Renal cortical epithelial cell (primary cell): Measurements from ENCODE around the gene RYR1. TPM values are rescaled to one million over a fixed set of nuclear protein-coding genes. Genes with fewer than 3 reads are reported as not detected.

Source experiments
- DNase-seq: peaks from one replicate; pipeline ENCODE4 v3.0.0-alpha.2; 2011; ENCODE audit warnings: low read depth
- total RNA-seq: library from RNA; depleted of rRNA; stranded (reverse); fragments of >200 nt; gene quantifications from 2 replicates; pipeline ENCODE4 v1.2.3, GENCODE V29; 2014

Gene RYR1
- 0.10 TPM in 1 of 2 replicates, not detected in the other for total RNA-seq

DNA sequence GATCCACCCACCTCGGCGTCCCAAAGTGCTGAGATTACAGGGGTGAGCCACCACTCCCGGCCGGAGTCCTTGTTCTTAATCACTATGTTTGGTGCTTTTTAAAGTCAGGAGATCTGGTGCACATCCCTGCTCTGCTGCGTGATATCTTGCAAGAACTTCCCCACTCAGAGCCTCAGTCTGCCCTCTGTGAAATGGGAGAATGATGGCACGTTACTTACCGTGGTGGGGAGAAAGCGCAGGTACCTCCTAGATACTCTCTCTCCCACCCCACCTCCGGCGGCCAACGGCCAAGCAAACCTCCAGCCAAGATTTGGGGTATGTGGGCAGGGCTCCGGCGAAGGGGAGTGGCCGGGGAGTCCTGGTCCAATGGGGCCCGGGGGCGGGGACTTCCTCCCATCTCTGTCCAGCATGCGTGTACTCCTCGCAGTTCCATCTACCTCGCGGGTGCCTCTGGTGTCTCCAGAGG, at the start of gene RYR1:
RYR1 (plus strand) TSS at position 424 of the 466 bp plus-strand sequence. CDS start 139 bp downstream, outside the sequence.
- no peak for DNase-seq

DNA sequence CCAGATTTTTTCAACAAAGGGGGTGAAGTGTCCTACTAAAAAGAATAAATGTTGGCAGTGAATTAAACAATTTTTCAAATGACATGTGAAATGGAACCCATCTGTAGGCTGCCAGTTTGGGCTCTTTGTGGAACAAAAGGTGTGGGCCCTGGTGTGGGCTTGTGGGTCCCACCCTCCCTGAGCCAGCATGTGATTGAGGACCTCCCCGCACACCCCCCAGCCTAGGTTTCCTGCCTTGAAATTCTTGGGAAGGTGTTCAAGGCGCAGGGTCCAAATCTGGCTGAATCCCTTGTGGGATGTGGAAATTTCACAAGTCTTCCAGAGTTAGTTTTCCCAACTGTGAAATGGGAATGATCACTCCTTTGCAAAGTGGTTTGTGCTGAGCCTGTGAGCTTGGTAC, 49.7 kb upstream of the RYR1 start:
- no peak for DNase-seq

DNA sequence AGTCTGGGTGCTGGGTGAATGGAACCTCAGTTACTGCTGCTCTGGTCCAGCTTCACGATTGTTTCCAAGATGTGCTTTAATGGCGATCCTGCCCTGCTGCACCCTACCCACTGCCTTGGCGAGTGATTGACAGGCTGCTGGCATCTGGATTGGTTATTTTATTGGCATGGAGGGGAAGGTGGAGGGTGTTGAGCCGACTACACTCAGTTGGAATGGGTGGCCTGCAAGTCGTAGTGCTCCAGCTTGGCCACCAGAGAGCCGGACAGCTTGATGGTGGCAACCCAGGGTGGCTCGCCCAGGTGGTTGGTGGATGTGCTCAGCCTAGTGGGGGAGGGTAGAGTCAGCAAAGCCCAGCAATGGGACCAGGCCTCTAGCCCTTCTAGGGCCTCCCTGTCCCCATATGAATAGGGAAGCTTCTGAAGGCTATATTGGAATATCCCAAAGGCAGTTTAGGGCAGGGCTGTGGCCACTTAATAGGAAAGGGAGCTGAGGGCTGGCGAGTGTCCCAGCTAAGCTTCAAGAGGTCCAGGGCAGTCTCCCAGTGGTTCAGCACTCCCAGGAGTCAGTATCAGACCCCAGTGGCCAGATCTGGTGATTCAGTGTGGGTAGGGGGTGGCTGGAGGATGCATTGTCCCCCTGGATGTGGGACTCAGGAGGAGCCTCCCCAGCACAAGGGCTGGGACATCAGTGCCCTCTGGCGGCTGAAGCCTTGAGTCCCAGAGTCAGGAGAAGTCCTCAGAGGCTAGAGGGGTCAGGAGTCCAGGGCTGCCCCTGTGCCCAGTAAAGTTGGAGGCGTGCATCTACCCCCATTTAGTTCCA, 49.1 kb upstream of the RYR1 start:
- DNase-seq = no peak

DNA sequence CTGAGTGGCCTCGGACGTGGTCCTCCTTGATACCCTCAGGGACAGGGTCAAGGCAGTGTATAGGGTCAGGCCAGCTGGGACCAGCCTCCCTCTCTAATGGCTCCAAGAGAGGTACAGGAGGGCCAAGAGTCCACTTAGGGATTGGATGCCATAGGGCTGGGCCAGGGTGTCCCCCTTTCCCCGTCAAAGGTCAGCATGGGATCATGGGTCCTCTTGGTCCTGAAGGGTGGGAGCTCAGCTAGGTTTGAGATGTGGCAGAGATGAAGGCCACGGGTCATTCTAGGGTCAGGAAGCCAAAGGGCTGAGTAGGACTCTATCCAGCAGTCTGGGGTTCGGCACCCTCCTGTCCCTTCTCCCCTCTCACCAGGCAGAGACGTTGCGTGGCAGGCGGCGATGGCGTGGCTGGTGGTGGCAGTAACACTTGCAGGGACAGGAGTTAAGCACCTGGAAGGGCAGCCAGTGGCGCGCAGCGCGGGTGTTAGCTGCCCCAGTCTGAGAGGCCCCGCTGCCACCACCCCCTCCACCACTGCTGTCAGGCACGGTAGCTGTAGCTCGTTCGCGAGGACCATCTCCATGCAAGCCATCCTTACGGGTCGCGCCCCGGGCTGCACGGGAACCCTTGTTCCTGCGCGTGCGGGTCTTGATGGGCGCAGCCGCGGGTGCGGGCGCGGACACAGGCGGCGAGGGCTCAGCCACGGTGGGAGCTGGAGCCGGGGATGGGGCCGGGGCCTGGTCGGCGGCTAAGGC, 48.3 kb upstream of the RYR1 start:
- DNase-seq = no peak

DNA sequence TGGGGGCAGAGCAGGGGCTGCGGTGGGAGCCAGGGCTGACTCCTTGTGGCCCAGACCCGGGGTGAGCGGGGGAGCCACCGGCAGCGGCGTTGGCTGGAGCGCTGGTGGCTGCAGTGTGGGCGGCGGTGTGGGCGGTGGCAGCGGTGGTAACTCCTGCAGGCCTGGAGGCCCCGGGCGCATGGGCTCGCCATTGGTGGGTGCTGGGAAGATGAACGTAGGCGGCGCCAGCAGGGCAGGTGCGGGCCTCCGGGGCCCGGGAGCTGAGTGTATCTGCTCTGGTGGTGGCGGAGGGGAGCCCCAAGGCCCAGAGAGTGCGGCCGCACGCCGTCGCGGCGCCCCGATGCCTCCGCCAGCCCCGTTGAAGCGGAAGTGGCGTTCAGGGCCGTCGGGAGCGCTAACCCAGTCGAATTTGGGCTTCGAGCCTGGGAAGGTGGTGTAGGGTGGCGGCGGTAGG, 47.7 kb upstream of the RYR1 start:
- no peak for DNase-seq

DNA sequence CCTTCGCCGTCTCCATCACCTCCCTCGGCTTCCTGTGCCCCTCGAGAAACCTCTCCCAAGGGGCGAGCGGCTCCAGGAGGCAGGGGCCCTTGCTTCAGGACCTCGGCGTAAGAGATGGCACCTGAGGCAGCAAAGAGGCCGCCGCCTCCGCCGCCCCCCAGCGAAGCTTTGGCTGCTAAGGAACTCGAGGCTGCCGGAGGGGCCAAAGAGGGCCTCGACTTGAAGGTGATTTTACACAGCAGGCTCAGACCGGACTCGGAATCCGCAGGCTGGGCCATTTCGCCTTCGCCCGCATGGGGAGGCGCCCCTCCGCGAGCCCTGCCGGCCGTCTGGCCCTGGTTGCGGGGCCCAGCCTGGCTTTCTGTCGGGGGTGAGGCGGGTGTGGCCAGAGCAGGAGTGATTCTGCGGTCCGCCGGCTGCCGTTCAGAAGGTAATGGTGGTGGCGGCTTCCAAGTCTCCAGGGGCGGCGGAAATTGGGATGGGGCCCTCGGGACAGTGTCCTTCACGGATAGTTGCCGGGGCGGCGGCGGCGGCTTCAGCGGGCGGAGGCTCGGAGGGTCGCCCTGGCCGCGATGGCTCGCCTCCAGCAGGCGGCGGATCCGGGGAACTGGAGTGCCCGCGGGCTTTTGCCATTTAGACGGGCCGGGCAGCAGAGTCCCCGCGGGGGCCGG, 47.1 kb upstream of the RYR1 start:
- no peak for DNase-seq

DNA sequence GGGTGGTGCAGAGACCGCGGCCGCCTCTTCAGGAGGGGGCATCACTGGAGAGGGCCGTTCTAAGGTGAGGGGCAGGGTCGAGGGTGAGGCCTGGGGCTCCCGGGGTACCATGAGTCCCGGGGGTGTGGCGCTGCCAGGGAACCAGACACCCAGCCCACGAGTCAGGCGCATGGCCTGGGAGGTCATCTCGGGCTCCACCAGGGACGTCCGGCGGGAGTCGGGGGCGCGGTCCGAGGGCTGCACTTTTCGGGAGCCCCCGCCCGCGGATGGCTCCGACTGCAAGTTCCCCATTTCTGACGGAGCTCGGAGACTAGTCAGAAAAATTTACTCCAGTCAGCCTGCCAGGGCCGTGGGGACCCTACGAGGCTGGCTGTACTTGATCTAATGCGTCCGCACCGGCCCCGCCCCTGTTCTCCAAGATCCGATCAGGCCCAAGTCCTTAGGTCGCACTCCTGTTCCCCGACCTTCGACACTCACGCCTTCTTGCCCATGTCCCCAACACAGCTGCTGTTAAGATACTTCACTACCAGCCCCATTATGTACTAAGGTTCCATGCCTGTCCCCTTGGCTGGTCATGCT, 46.4 kb upstream of the RYR1 start:
- no peak for DNase-seq

DNA sequence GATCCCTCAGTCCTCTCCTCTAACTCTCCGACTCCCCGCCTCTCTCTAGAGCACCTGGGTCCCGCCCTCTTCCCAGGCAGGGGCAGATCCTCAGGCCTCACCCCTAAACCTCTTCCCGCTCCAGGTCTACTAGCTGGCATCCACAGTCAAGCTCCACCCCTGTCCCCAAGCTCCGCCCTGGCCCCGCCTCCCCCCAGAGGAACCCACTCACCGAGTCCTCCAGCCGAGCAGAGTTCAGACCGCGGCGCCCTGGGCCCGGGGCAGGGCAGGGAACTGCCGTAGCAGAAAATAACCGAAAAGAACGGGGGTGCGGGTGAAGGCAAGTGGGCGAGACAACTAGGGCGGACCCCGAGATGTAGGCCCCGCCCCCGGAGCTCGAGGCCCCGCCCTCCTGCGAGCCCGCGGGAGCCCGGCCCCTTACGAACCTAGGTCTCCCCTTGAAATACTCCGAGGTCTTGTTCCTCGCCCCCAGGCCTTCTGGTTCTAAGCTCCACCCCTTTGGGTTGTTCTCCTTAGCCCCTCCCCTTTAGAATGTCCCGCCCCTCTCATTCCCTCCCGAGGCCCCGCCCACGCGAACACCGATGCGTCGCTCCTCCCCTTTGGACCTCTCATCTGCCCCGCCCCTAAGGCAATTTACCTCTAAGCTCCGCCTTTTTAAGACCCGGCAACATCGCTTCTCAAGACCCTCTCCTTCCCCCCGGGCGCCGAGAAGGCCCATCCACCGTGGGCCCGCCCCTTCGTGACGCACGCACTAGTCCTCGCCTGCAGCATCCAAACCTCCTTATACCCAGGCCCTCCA, 45.7 kb upstream of the RYR1 start, which contains the start of gene GGN:
GGN (minus strand) TSS at position 485 of the 799 bp plus-strand sequence. CDS start 773 bp downstream, outside the sequence.
- DNase-seq = peak; percentile 92

DNA sequence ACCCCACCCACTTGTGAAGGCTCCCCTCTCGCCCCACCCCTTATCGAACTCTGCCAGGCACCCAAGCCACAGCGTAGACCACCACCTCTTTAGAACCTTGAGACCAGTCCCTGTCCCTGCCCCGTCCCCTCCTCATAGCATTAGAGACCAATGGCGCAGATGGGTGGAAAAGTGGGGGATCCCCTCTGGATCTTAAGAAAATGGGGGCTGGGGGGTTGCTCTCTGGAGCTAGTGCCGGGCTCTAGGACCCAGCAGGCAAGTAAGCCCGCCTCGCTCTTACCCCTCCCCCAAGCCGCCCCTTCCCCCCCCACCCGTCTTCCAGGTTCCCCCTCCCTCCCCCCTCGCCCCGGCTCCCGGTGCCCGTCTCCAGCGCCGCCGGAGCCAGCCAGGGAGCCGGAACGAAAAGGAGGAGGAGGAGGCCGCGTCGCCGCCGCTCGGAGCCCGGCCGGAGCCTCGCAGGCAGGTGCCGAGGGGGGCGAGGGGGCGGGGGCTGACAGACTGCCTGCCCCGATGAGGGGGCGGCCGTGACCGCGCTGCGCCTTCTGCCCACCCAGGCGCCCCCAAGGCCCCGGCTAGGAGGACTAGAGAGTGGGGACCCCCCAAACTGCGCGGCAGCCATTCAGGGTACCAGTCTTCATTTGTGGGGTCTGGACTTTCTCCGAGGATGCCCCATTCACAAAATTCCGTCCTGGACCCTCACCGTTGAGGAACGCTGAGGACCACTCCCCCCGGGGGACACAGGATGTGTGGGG, 45.0 kb upstream of the RYR1 start, which contains the start of gene SPRED3:
SPRED3 (plus strand) TSS at position 349 of the 752 bp plus-strand sequence. CDS start 1,606 bp downstream, outside the sequence.
- DNase-seq = no peak

DNA sequence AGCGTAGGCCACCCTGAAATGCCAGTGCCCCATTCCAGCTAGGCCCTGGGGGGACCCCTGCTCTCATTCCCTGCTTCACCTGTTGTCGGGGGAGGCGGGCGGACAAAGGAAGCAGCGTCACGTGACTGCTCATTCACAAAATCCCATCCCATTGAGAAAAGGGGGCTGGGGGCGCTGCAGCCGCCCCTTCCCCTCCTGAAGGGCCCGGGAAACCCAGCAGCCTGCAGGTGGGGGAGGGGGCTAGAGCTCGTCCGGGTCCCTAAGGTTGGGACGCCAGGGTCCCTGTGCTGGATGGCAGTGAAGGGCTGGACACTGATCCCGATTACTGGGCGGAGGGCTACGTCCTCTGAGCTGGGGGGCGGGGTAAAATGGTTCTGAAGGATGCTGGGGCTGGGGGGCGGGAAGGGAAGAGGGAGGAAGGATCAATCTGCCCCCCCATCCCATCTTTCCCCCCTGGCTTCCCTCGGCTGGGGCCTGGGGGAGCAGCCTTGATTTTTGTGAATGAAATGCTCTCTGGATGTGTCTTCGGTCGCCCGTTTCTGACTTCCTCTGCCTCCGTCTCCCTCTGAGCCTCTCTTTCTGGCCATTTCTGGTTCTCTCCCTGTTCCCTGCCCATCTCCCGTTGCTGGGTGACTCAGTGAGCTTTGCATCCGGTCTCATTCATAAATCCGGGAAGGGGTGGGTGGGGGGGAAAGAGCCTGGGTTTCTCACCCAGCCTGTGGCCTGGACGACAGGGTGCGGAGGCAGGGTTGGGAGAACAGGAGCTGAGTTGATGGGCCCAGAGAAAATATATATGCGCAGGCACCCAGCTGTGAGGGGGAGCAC, 44.2 kb upstream of the RYR1 start:
- DNase-seq = peak; percentile 75

DNA sequence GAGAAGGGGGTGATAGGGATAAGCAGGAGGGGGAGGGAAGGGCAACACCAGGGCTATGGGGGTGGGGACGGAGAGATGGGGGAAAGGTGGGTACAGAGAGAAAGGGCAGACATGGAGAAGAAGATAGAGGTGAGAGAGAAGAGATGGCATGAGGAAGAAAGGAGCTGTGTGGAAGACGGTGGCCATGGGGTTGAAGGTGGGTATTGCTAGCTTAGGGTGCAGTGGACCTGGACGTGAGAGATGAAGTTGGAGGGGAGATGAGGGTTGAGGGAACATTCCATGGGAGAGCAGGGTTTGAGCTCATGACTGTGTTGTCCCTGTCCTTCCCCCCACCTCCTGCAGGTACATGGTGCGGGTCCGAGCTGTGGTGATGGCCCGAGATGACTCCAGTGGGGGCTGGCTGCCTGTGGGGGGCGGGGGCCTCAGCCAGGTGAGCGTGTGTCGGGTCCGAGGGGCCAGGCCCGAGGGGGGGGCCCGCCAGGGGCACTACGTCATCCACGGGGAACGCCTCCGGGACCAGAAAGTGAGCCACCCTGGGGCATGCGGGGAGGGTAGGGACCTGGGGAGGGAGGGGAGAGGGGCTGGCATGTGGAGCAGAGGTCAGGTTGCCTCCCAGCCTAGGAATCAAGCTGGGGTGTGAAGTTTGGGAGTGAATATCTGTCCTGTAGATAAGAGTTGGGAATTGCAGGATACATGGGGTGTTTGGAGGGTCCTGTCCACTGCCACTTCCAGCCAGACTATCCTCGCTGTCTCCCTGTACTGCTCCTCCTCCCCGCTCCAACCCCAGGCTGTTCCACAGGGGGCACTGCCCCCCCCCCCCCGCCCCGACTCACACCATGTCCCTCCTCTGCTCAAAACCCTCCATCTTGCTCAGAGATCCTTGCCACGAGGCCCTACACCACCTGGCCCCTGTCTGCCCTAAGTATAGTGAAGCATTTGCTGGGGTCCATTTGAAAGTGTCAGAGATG, 43.2 kb upstream of the RYR1 start:
- DNase-seq = no peak

DNA sequence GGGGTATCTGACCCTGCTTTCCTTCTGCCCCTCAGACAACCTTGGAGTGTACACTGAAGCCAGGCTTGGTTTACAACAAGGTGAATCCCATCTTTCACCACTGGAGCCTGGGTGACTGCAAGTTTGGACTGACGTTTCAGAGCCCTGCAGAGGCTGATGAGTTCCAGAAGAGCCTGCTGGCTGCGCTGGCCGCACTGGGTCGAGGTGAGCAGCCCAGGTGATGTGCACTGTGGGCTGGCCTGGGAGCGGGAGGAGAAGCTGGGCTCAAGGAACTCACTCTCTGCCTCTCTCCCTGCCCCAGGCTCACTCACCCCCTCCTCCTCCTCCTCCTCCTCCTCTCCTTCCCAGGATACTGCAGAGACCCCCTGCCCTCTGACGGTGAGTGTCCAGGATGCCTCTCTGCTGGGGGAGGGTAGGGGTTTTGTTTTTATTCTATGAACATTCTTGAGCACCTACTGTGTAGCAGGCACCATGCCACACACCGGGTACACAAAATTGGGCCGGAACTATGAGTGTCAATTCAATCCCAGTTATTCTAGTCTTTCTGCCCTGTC, 41.5 kb upstream of the RYR1 start:
- DNase-seq = no peak

DNA sequence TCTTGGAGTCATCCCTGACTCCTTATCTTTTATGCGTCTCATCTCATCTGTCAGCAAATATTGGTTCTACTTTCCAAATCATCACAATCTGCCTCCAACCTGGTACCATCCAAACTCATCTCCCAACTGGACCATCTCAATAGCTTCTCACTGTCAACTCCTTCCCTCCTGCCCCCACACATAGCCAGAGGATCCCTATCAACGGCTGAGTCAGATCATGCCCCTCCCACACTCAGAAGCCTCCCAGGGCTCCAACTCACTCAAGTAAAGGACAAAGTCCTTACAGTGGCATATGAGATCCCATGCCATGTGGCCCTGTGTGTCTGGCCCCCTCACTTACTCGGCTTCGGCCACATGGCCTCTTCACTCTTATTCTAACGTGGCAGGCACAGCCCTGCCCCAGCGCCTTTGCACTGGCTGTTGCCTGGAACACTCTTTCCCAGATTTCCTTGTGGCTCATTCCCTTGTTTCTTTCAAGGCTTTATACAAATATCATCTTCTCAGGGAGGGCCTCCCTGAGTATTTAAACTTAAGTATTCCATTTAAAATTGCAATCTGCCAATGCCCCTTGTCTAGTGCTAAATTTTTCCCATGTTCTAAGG, 40.7 kb upstream of the RYR1 start:
- peak; percentile 48 for DNase-seq

DNA sequence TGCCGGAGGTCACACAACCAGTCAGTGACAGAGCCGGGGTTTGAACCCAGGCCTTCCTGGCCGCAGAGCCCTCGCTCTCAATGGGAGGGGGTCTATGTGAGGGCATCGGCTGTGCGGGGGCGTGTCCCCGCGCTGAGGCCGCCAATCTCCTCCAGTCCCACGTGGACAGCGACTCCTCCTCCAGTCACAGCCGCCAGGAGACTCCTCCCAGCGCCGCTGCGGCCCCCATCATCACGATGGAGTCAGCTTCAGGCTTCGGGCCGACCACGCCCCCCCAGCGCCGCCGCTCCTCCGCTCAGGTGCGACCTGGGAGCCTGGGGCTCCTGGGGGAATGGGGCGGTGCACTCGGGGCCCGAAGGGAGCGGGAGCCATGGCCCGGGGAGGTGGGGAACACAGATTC, 39.0 kb upstream of the RYR1 start:
- DNase-seq = no peak

DNA sequence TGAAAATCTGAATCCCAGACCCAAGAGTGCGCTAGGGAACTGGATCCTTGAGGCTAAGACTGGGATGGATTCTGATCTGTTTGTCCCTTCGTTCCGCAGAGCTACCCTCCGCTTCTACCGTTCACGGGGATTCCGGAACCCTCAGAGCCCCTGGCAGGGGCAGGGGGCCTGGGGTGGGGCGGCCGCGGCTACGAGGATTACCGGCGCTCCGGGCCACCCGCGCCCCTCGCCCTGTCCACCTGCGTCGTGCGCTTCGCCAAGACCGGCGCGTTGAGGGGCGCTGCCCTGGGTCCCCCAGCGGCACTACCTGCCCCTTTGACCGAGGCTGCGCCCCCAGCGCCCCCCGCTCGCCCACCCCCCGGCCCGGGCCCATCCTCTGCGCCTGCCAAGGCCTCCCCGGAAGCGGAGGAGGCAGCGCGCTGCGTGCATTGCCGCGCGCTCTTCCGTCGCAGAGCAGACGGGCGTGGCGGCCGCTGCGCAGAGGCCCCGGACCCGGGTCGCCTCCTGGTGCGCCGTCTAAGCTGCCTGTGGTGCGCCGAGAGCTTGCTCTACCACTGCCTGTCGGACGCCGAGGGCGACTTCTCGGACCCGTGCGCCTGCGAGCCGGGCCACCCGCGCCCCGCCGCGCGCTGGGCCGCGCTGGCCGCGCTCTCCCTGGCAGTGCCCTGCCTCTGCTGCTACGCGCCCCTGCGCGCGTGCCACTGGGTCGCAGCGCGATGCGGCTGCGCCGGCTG, 37.9 kb upstream of the RYR1 start:
- no peak for DNase-seq

DNA sequence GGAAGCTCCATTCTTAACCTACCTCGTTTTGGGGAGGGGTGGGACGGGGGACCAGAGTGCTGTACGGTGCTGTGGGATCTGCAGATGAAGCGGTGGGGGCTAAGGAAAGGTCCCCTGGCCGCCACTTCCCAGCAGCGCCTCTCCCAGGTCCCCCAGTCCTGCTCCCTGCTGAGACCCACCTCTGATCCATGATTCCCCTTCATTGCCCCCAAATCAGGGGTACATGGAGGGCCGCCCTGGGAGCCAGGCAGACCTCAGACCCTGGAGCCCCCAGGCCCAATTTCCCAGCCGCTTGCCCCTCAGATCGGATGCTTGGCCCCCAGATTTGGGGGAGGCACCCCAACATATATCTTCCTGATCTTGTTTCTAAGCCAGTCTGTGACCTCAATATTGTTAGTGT, 34.4 kb upstream of the RYR1 start:
- DNase-seq = no peak

DNA sequence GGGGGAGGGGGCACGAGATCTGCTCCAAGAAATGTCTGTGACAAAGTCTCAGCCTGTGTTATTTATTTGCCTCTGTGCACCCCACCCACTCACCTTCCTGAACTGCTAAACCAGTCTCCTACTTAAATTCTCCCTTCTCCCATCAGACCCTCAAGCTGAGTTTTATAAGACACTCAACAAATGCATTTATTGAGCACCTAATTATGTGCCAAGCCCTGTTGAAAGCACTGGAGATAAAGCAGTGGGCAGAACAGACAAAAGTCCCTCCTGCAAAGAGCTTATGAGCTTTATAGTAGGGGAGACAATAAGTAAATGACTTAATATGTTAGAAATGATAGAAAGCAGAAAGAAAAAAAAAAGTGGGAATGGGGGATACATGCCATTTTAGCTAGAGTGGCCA, 34.0 kb upstream of the RYR1 start:
- DNase-seq = no peak
